Measurements from ENCODE around the gene RHEX. TPM values are rescaled to one million over a fixed set of nuclear protein-coding genes. Genes with fewer than 3 reads are reported as not detected.
"Not testable (repeated sequence)": the region's sequence is repeated elsewhere in the genome, so short reads cannot be mapped to it uniquely, and the experiment has no call there.

Gene RHEX
- total RNA-seq, 1 donor from 2014 or later = not detected

- H3K4me1 Mint-ChIP-seq; H3K36me3 Mint-ChIP-seq (ENCODE audit: low read depth); H3K27ac Mint-ChIP-seq; DNase-seq; intact Hi-C loops (cut with micrococcal nuclease); H3K4me3 Mint-ChIP-seq; H3K9me3 Mint-ChIP-seq: not testable (repeated sequence)
- H3K27me3 Mint-ChIP-seq = peaks cover 54% of the 10 kb centered on the region
These were observed 5.4 kb downstream of the RHEX start for GRCh38 chr1:206058289-206058926.

- H3K9me3 Mint-ChIP-seq = no peaks in the 10 kb centered on the region
- no peak overlapping the region for H3K27ac Mint-ChIP-seq
- no peaks in the 10 kb centered on the region for H3K36me3 Mint-ChIP-seq (ENCODE audit: low read depth)
- H3K4me1 Mint-ChIP-seq = no peaks in the 10 kb centered on the region
- H3K4me3 Mint-ChIP-seq = no peak overlapping the region
- intact Hi-C loops (cut with micrococcal nuclease) = no loop called here
- H3K27me3 Mint-ChIP-seq = peaks cover 53% of the 10 kb centered on the region
- DNase-seq = no peak
These were observed 5.9 kb downstream of the RHEX start for GRCh38 chr1:206058927-206059292.

- no peak overlapping the region for H3K27ac Mint-ChIP-seq
- H3K4me1 Mint-ChIP-seq = no peaks in the 10 kb centered on the region
- intact Hi-C loops (cut with micrococcal nuclease) = no loop called here
- no peaks in the 10 kb centered on the region for H3K36me3 Mint-ChIP-seq (ENCODE audit: low read depth)
- peaks cover 51% of the 10 kb centered on the region for H3K27me3 Mint-ChIP-seq
- DNase-seq = no peak
- H3K4me3 Mint-ChIP-seq = no peak overlapping the region
- no peaks in the 10 kb centered on the region for H3K9me3 Mint-ChIP-seq
These were observed 6.5 kb downstream of the RHEX start for GRCh38 chr1:206059355-206059915.

- peaks cover 50% of the 10 kb centered on the region for H3K27me3 Mint-ChIP-seq
- no peak overlapping the region for H3K27ac Mint-ChIP-seq
- no peaks in the 10 kb centered on the region for H3K36me3 Mint-ChIP-seq (ENCODE audit: low read depth)
These were observed 7.9 kb downstream of the RHEX start for GRCh38 chr1:206060844-206061243.

GRCh38 chr1:206062464-206062863 is 9.5 kb downstream of the RHEX start:
- Mint-ChIP-seq H3K4me3 (no peak overlapping the region), H3K9me3 (no peaks in the 10 kb centered on the region), H3K27ac (no peak overlapping the region), H3K27me3 (peaks cover 50% of the 10 kb centered on the region), H3K36me3 (ENCODE audit: low read depth) (no peaks in the 10 kb centered on the region), H3K4me1 (peaks cover 4% of the 10 kb centered on the region)
- DNase-seq = no peak
- intact Hi-C loops (cut with micrococcal nuclease) = no loop called here

More at GRCh38 chr1:206060844-206061243, 7.9 kb downstream of the RHEX start:
- Mint-ChIP-seq H3K4me1 (no peaks in the 10 kb centered on the region), H3K9me3 (no peaks in the 10 kb centered on the region), H3K4me3 (no peak overlapping the region)
- DNase-seq = no peak
- intact Hi-C loops (cut with micrococcal nuclease) = no loop called here

GRCh38 chr1:206064001-206064400 is 11.0 kb downstream of the RHEX start:
- H3K27ac Mint-ChIP-seq; H3K36me3 Mint-ChIP-seq (ENCODE audit: low read depth); H3K9me3 Mint-ChIP-seq; intact Hi-C loops (cut with micrococcal nuclease); H3K4me3 Mint-ChIP-seq; DNase-seq; H3K4me1 Mint-ChIP-seq: not testable (repeated sequence)
- H3K27me3 Mint-ChIP-seq = peaks cover 63% of the 10 kb centered on the region

GRCh38 chr1:206064501-206064900 is 11.5 kb downstream of the RHEX start:
- intact Hi-C loops (cut with micrococcal nuclease); H3K4me1 Mint-ChIP-seq; H3K4me3 Mint-ChIP-seq; H3K27ac Mint-ChIP-seq; H3K9me3 Mint-ChIP-seq; H3K36me3 Mint-ChIP-seq (ENCODE audit: low read depth); DNase-seq: not testable (repeated sequence)
- H3K27me3 Mint-ChIP-seq = peaks cover 65% of the 10 kb centered on the region

GRCh38 chr1:206065547-206066145 is 12.7 kb downstream of the RHEX start:
- no peak overlapping the region for H3K4me3 Mint-ChIP-seq
- H3K27ac Mint-ChIP-seq = no peak overlapping the region
- peaks cover 63% of the 10 kb centered on the region for H3K27me3 Mint-ChIP-seq
- no peaks in the 10 kb centered on the region for H3K36me3 Mint-ChIP-seq (ENCODE audit: low read depth)
- H3K9me3 Mint-ChIP-seq = no peaks in the 10 kb centered on the region
- DNase-seq = no peak
- intact Hi-C loops (cut with micrococcal nuclease) = loop anchor here (2.0 kb wide), 1 partner anchor 13 kb away; the partner anchor contains the start of gene RHEX
- H3K4me1 Mint-ChIP-seq = peaks cover 6% of the 10 kb centered on the region

GRCh38 chr1:206066479-206067171 is 13.7 kb downstream of the RHEX start:
- H3K9me3 Mint-ChIP-seq = no peaks in the 10 kb centered on the region
- no peaks in the 10 kb centered on the region for H3K36me3 Mint-ChIP-seq (ENCODE audit: low read depth)
- peaks cover 6% of the 10 kb centered on the region for H3K4me1 Mint-ChIP-seq
- peaks cover 56% of the 10 kb centered on the region for H3K27me3 Mint-ChIP-seq
- no peak overlapping the region for H3K27ac Mint-ChIP-seq
- DNase-seq = peak; percentile 74
- no peak overlapping the region for H3K4me3 Mint-ChIP-seq
- intact Hi-C loops (cut with micrococcal nuclease) = loop anchor here (2.0 kb wide), 1 partner anchor 14 kb away; the partner anchor contains the start of gene RHEX

GRCh38 chr1:206067486-206068227 is 14.7 kb downstream of the RHEX start:
- Mint-ChIP-seq H3K4me3 (no peak overlapping the region), H3K27ac (no peak overlapping the region), H3K36me3 (ENCODE audit: low read depth) (no peaks in the 10 kb centered on the region), H3K27me3 (peaks cover 54% of the 10 kb centered on the region), H3K4me1 (peaks cover 6% of the 10 kb centered on the region), H3K9me3 (no peaks in the 10 kb centered on the region)
- no peak for DNase-seq
- intact Hi-C loops (cut with micrococcal nuclease) = loop anchor here (2.0 kb wide), 1 partner anchor 15 kb away; the partner anchor contains the start of gene RHEX

- DNase-seq = no peak
- intact Hi-C loops (cut with micrococcal nuclease) = no loop called here
- no peak overlapping the region for H3K27ac Mint-ChIP-seq
- no peaks in the 10 kb centered on the region for H3K36me3 Mint-ChIP-seq (ENCODE audit: low read depth)
- peaks cover 50% of the 10 kb centered on the region for H3K27me3 Mint-ChIP-seq
- no peak overlapping the region for H3K4me3 Mint-ChIP-seq
- peaks cover 6% of the 10 kb centered on the region for H3K4me1 Mint-ChIP-seq
- H3K9me3 Mint-ChIP-seq = no peaks in the 10 kb centered on the region
These were observed 15.3 kb downstream of the RHEX start for GRCh38 chr1:206068314-206068713.

GRCh38 chr1:206070627-206071304 is 17.8 kb downstream of the RHEX start:
- H3K4me1 Mint-ChIP-seq = peaks cover 6% of the 10 kb centered on the region
- H3K27me3 Mint-ChIP-seq = peaks cover 56% of the 10 kb centered on the region
- DNase-seq = no peak
- no peaks in the 10 kb centered on the region for H3K9me3 Mint-ChIP-seq
- no peak overlapping the region for H3K27ac Mint-ChIP-seq
- H3K4me3 Mint-ChIP-seq = no peak overlapping the region
- intact Hi-C loops (cut with micrococcal nuclease) = no loop called here
- no peaks in the 10 kb centered on the region for H3K36me3 Mint-ChIP-seq (ENCODE audit: low read depth)

GRCh38 chr1:206074839-206075238 is 21.9 kb downstream of the RHEX start:
- Mint-ChIP-seq H3K27me3 (peaks cover 39% of the 10 kb centered on the region), H3K4me1 (peaks cover 2% of the 10 kb centered on the region), H3K36me3 (ENCODE audit: low read depth) (no peaks in the 10 kb centered on the region), H3K4me3 (no peak overlapping the region), H3K9me3 (no peaks in the 10 kb centered on the region), H3K27ac (no peak overlapping the region)
- intact Hi-C loops (cut with micrococcal nuclease) = no loop called here
- DNase-seq = no peak
